ENCODE results near the gene ACYP1.

- TF ChIP-seq CTCF (IDR thresholded peaks at IDR 0.05; ENCODE audit: low read length), result no peak
- no peak for TF ChIP-seq EZH2phosphoT487 (IDR thresholded peaks at IDR 0.05; ENCODE audit: low read length)
Measured at GRCh38 chr14:75044322-75044721, 19.5 kb downstream of the ACYP1 start.

All from MM.1S (cell line).